Activated T-cell treated with anti-CD3 and anti-CD28 coated beads for 48 hours (primary cell): ENCODE measurements around the gene PRPF6.

Source experiments
- DNase-seq: peaks from one replicate; pipeline ENCODE4 v3.0.0-alpha.2; 2020; ENCODE audit warnings: low read depth

PRPF6 gene

GRCh38 chr20:64077541-64077875, 96.6 kb downstream of the PRPF6 start:
- no peak for DNase-seq

DNA sequence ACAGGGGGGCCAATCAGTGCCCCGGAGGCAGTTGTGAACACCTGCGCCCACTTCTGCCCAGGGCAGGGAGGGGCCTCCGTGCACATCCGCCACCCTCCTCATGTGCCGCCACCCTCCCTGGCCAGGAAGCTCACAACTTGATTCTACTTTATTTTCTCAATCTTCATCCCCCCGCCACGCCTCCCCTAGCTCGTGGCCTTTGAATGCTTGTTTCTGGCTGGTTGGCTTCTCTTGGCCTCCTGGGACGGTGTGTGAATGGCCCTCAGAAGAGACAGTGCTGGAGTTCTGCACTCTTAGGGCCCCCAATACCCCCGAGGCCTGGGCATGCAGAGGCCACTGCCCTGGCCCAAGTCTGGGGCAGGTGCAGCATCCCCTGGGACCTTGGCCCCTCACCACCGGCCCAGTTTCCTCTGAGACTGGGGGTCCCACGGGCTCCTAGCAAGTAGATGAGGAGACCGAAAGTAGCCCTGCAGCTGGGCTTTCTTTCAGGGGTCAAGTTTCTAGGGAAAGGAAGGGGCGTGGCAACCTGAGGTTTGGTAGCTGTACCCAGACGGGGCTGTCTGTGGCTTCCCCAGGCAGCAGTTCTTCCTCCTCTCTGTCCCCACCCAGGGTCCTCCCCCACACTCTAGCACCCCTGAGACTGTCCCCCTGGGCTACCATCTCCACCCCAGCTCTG, 97.1 kb downstream of the PRPF6 start:
- no peak for DNase-seq

DNA sequence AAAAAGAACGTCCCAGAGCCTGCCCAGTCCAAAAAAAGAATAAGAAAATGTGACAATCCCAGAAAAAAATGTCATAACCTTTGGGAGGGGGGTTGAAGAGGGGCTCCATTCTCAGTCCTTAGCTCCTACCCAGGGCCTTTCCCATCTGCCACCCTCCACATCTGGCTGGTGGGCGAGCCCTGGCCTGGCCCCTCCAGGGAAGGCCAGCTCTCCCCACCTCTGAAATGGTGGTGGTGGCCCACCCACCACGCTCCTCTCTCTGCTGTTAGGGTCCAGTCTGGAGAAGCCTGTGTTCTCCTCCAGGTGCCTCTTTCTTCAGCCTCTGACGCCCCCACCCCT, 98.0 kb downstream of the PRPF6 start:
- DNase-seq, result no peak

GRCh38 chr20:64079273-64080012, 98.5 kb downstream of the PRPF6 start, which contains the start of gene RGS19:
TSS of gene RGS19 (minus strand) at chr20:64079518. CDS start at chr20:64076886, 2,632 bp downstream.
- peak; percentile 74 for DNase-seq

DNA sequence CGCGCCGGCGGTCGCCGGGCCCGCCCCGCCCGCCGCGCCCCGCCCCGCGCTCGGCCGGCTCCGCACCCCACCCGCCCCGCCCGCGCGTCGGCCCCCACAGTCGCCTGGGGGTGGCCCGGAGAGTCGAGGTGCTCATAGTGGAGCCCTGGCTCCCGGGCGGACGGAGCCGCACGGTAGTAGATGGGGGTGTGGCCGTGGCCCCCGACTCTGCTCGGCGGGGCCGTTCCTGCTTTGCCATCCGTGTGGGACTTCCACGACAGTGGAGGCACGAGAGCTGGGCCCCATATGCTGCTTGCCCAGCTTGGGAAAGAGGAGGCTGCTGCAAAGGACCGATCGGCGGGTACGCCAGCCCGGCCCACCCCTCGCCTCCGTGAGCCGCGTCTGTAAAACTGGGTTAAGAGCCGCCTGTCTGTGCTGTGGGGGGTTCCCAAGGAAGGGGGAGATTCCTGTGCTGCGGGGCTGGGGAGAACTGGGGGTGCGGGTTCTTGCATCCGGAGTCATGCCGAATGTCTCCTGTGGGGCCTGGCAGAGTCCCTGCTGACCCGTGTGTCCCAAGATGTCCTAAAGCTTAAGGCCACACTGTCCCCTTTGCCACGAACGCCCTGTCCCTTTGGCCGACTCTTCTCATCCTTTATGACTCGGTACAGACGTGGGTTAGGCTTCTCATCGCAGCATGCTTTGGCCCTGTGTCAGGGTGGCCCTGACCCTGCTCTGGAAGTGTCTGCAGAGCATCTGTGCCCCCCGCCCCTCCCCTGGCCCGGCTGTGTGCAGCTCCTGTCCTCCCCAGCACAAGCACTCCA, 99.3 kb downstream of the PRPF6 start, which contains the start of gene OPRL1:
Gene OPRL1 (plus strand): TSS at position 70 of the 800 bp plus-strand sequence. CDS start 12,639 bp downstream, outside the sequence.
- DNase-seq, result no peak

- no peak for DNase-seq
These were observed 100.1 kb downstream of the PRPF6 start for GRCh38 chr20:64080813-64081623.

DNA sequence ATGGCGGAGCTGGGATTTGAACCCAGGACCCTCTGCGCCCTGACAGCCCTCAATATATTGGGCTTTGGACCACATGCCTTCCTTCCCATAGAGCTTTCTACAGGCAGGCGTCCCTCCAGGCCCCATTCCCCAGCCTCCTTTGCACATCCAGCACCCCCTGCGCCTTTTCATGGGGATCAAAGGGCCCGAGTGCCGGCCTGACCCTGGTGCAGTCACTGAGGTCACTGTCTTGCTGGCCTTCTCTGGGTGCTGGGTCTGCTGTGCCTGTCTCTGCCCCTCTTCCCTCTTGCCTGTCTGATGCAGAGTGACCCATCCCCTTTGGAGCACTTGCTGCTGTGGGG, 100.7 kb downstream of the PRPF6 start:
- DNase-seq, result no peak

- no peak for DNase-seq
These were observed 101.3 kb downstream of the PRPF6 start for GRCh38 chr20:64082126-64082731.
